ENCODE measurements around the gene PI16. TPM values are rescaled to one million over a fixed set of nuclear protein-coding genes. Genes with fewer than 3 reads are reported as not detected.

The PI16 gene
- total RNA-seq (2016; rRNA removed; fragmentation: Illumina TruSeq; extraction: Trizol) = not detected in 2 replicates
- not detected in 2 replicates for total RNA-seq (2016; cell fraction: cytosol; rRNA removed; fragmentation: Illumina TruSeq; extraction: Trizol; ENCODE audit: low read depth)
- total RNA-seq (2016; cell fraction: insoluble cytoplasmic fraction; rRNA removed; fragmentation: Illumina TruSeq; extraction: Trizol) = not detected in 2 replicates
- not detected in 2 replicates for total RNA-seq (2016; cell fraction: membrane; rRNA removed; fragmentation: Illumina TruSeq; extraction: Trizol)
- not detected in 2 replicates for total RNA-seq (2016; cell fraction: nucleus; rRNA removed; fragmentation: Illumina TruSeq; extraction: Trizol)
- polyA plus RNA-seq (2011; rRNA removed) = not detected in 2 replicates
- not detected in 2 replicates for polyA plus RNA-seq (2011; cell fraction: cytosol; rRNA removed)
- polyA plus RNA-seq (2011; cell fraction: nucleus; rRNA removed) = not detected in 2 replicates
- not detected in 2 replicates for polyA plus RNA-seq (2012)
- polyA plus RNA-seq (2016; cell fraction: cytosol; fragmentation: Illumina TruSeq; extraction: Trizol; ENCODE audit: low read depth) = not detected in 2 replicates
- polyA plus RNA-seq (2016; cell fraction: insoluble cytoplasmic fraction; fragmentation: Illumina TruSeq; extraction: Trizol; ENCODE audit: low read depth) = not detected in 2 replicates
- polyA plus RNA-seq (2016; cell fraction: membrane; fragmentation: Illumina TruSeq; extraction: Trizol; ENCODE audit: low read depth) = not detected in 2 replicates
- not detected in 2 replicates for polyA plus RNA-seq (2016; cell fraction: nucleus; fragmentation: Illumina TruSeq; extraction: Trizol; ENCODE audit: insufficient read depth, low read depth)
- 0.33 TPM in 1 of 2 replicates, not detected in the other for polyA minus RNA-seq (2011; rRNA and poly(A)+ RNA removed; ENCODE audit: low replicate concordance)
- not detected in 2 replicates for polyA minus RNA-seq (2011; cell fraction: cytosol; rRNA and poly(A)+ RNA removed)
- not detected in 2 replicates for polyA minus RNA-seq (2011; cell fraction: nucleus; rRNA and poly(A)+ RNA removed)
- Bru-seq, nascent RNA = not detected
- BruChase-seq, experiment 1, labeled RNA remaining after a 6-hour chase = percentile 6 among the genes with signal in this experiment
- BruChase-seq, experiment 2, labeled RNA remaining after a 2-hour chase = percentile 13 among the genes with signal in this experiment
- long read RNA-seq, experiment 1 = 0 reads
- long read RNA-seq, experiment 2 = 0 reads

- H3K9ac ChIP-seq (ENCODE audit: insufficient read depth, low read depth, low read length) = no peak within 1 kb of the TSS
- no peaks in the 10 kb centered on the region for H3K4me1 ChIP-seq (ENCODE audit: insufficient read depth, low read length)
- no TSS peak for BruUV-seq (replicated peaks)
- H3K36me3 ChIP-seq (replicated peaks in 1 of 2; ENCODE audit: control insufficient read depth in 1 of 2, insufficient read depth in 2 of 2, low read length in 2 of 2) = no peaks in the 10 kb centered on the region
- H4K20me1 ChIP-seq (ENCODE audit: insufficient read depth, low read length) = no peaks in the 10 kb centered on the region
- CTCF ChIA-PET (ENCODE audit: low intra/inter-chr PET ratio, low total read pairs) = no interaction called here
- peak; percentile 28 for ATAC-seq
- in situ Hi-C loops (cut with HindIII; ENCODE audit: extremely low pct_ligation_motif_present, low pct_unique_long_range_greater_than_20kb) (no loop called here), intact Hi-C loops (cut with micrococcal nuclease; ENCODE audit: unreplicated experiment) (no loop called here)
- DNase-seq (ENCODE audit: low spot score) = no peak
- H3K4me3 ChIP-seq (replicated peaks in 1 of 3; ENCODE audit: insufficient read depth in 1 of 3, low read depth in 2 of 3, low read length in 3 of 3) = no peak within 1 kb of the TSS
- FAIRE-seq = no peak
- TF ChIP-seq POLR2G (IDR thresholded peaks at IDR 0.05; ENCODE audit: low read depth, low read length) (no peak), ZNF614 (CRISPR knock-in tag; IDR thresholded peaks at IDR 0.05; ENCODE audit: borderline replicate concordance) (no peak)
- no peak within 1 kb of the TSS for H2AFZ ChIP-seq (ENCODE audit: low read length)
- no peak within 1 kb of the TSS for H3K4me2 ChIP-seq (ENCODE audit: low read depth, low read length)
- peaks cover 13 to 50% of the 10 kb centered on the region in 2 experiments; a peak in 4 of 5 replicates for H3K27me3 ChIP-seq (ENCODE audit: control insufficient read depth in 1 of 2, insufficient read depth in 2 of 2, low read length in 2 of 2)
- H3K79me2 ChIP-seq (ENCODE audit: insufficient read depth, low read length) = no peaks in the 10 kb centered on the region
- POLR2A ChIA-PET = no interaction called here
- H3K27ac ChIP-seq (ENCODE audit: extremely low read length, insufficient read depth, low read length) = no peak within 1 kb of the TSS
- 39% methylated on average over 9 of the region's 14 CpGs for whole genome bisulfite sequencing (ENCODE audit: low lambda C conversion rate)
- no peaks in the 10 kb centered on the region for H3K9me3 ChIP-seq (ENCODE audit: low read length)
Measured at GRCh38 chr6:36954262-36954931, at the start of gene PI16. PI16 (plus strand) TSS chr6:36954738; CDS start chr6:36954761, 23 bp downstream.

Measured in HepG2 (cell line).